RKO (cell line): ENCODE measurements around the gene FSCN2.
"Not testable (repeated sequence)": the region's sequence is repeated elsewhere in the genome, so short reads cannot be mapped to it uniquely, and the experiment has no call there.

Experiments
- DNase-seq: peaks from one replicate; pipeline ENCODE4 v3.0.0-alpha.2; 2016; ENCODE audit warnings: low spot score

FSCN2 gene

DNA sequence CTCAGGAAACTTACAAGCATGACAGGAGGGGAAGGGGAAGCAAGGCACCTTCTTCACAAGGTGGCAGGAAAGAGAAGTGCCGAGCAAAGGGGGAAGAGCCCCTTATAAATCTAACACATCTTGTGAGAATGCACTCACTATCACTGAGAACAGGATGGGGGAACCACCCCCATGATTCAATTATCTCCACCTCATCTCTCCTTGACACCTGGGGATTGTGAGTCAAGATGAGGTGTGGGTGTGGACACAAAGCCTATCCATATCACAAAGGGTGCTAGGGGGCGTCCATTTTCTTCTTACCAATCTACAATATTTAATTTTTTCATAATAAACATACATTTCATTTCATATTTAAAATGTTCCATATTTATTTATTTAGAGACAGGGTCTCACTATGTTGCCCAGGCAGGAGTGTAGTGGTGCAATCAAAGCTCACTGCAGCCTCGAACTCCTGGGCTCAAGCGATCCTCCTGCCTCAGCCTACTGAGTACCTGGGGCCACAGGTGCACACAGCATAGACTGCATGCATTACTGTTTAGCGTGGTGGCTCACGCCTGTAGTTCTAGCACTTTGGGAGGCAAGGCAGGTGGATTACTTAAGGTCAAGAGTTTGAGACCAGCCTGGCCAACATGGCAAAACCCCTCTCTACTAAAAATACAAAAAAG lies 50.5 kb downstream of the FSCN2 start:
- DNase-seq: no peak

- no peak for DNase-seq
Measured at GRCh38 chr17:81579298-81579697, 51.1 kb downstream of the FSCN2 start.

GRCh38 chr17:81579821-81580321 lies 51.7 kb downstream of the FSCN2 start:
- peak; percentile 24 for DNase-seq

DNA sequence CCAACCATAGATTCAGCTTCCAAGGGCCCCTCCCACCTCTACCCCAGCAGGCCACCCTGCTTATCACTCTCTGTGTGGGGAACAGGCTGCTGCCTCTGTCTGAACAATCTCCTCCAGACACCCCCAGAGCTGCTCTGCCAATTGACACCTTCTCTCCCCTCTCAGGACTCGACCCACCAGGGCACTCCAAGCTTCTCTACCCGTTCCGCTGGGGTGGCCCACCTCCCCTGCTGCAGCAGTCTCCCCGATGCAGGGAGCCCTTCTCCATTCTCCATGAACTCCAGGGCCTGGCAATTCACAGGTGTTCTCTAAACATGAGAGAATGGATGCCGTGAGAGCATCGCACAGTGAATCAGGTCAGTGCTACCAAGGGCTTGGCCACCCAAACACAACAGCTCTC lies 52.3 kb downstream of the FSCN2 start:
- no peak for DNase-seq

GRCh38 chr17:81581758-81582157 lies 53.6 kb downstream of the FSCN2 start:
- no peak for DNase-seq

DNA sequence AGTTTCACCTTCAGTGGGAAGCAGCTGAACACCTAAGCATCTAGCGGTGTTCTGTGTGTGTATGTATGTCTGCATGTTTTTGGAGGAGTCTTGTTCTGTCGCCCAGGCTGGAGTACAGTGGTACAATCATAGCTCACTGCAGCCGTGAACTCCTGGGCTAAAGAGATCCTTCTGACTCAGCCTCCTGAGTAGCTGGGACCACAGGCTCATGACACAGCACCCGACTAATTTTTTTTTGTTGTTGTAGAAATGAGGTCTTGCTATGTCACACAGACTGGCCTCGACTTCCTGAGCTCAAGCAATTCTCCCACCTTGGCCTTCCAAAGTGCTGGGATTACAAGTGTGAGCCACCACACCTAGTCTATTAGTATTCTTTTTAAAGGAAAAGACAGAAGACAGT lies 54.2 kb downstream of the FSCN2 start:
- peak; percentile 48 for DNase-seq

DNA sequence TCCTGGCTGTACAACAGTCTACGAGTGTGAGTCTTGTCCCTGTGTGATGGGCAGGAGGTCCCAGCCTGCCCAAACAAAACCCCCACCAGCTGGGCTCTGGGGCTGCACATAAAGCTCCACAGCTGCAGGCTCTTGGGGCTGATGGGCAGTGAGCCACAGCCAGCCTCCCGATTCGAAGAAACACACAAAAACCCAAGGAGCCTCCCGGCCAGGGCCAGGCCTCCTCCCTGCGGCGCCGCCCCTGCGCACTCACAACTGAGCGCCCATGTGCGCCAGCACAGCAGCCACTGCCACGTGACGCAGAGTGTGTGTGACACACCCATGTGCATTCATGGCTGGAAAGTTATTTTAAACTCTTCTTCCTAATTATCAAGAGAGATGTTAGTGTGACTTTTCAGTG lies 54.6 kb downstream of the FSCN2 start:
- no peak for DNase-seq

GRCh38 chr17:81583589-81584342 lies 55.6 kb downstream of the FSCN2 start:
- no peak for DNase-seq

DNA sequence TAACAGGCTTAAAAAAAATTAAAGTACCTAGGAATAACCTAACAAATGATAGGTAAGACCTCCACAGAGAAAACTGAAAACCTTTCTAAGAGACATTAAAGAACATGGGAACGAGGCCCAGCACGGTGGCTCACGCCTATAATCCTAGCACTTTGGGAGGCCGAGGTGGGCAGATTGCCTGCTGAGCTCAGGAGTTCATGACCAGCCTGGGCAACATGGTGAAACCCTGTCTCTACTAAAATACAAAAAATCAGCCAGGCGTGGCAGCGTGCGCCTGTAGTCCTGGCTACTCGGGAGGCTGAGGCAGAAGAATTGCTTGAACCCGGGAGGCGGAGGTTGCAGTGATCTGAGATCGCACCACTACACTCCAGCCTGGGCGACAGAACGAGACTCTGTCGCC lies 56.6 kb downstream of the FSCN2 start:
- DNase-seq: not testable (repeated sequence)

GRCh38 chr17:81586096-81586495 lies 57.9 kb downstream of the FSCN2 start:
- no peak for DNase-seq
